ENCODE results near the gene ATP11C.
A peak's percentile ranks its signal among the peaks of the same experiment; 100 is the strongest.
"Not testable (repeated sequence)": the region's sequence is repeated elsewhere in the genome, so short reads cannot be mapped to it uniquely, and the experiment has no call there.

Gene ATP11C
- 55.2 to 63.8 (median 59.2) reads per million in 4 donors for total RNA-seq

GRCh38 chrX:139932901-139933796, at the start of gene ATP11C:
TSS of gene ATP11C (minus strand) at chrX:139933053. CDS start at chrX:139932042, 1,011 bp downstream.
- DNase-seq = peak; percentile 62 to 80 (median 74)

GRCh38 chrX:139974471-139974870, 41.6 kb upstream of the ATP11C start:
- no peak for DNase-seq

- no peak for DNase-seq
Observed at GRCh38 chrX:139972629-139973624, 40.1 kb upstream of the ATP11C start.

- DNase-seq = no peak
Observed at GRCh38 chrX:139972113-139972512, 39.3 kb upstream of the ATP11C start.

GRCh38 chrX:139971394-139971749, 38.5 kb upstream of the ATP11C start:
- no peak for DNase-seq

- DNase-seq = no peak
Observed at GRCh38 chrX:139969286-139969685, 36.4 kb upstream of the ATP11C start.

GRCh38 chrX:139967750-139968149, 34.9 kb upstream of the ATP11C start:
- no peak for DNase-seq

- DNase-seq = no peak
Observed at GRCh38 chrX:139967300-139967699, 34.4 kb upstream of the ATP11C start.

GRCh38 chrX:139966159-139966558, 33.3 kb upstream of the ATP11C start:
- DNase-seq = not testable (repeated sequence)

GRCh38 chrX:139965421-139965820, 32.6 kb upstream of the ATP11C start, which contains the start of gene CXorf66:
TSS of gene CXorf66 (minus strand) at chrX:139965521. CDS start at chrX:139965496, 25 bp downstream.
- DNase-seq = no peak

GRCh38 chrX:139961091-139961490, 28.2 kb upstream of the ATP11C start:
- DNase-seq = not testable (repeated sequence)

GRCh38 chrX:139949703-139950102, 16.9 kb upstream of the ATP11C start:
- no peak for DNase-seq

- DNase-seq = no peak
Observed at GRCh38 chrX:139945075-139945474, 12.2 kb upstream of the ATP11C start.

- DNase-seq = no peak
Observed at GRCh38 chrX:139936259-139936658, 3.4 kb upstream of the ATP11C start.

GRCh38 chrX:139933904-139934303, 1.1 kb upstream of the ATP11C start:
- no peak for DNase-seq

- peak; percentile 16 to 53 (median 23) for DNase-seq
Observed at GRCh38 chrX:139932073-139932900, 566 bp downstream of the ATP11C start.

GRCh38 chrX:139931646-139932072, 1.2 kb downstream of the ATP11C start:
- peak in 1 of 5 donors; percentile 17 for DNase-seq

- peak in 1 of 5 donors; percentile 2 for DNase-seq
Observed at GRCh38 chrX:139930916-139931645, 1.8 kb downstream of the ATP11C start.

GRCh38 chrX:139930401-139930800, 2.5 kb downstream of the ATP11C start:
- peak in 1 of 5 donors; percentile 4 for DNase-seq

GRCh38 chrX:139929876-139930275, 3.0 kb downstream of the ATP11C start:
- DNase-seq = no peak

- DNase-seq = no peak
Observed at GRCh38 chrX:139924696-139925095, 8.2 kb downstream of the ATP11C start.
